Measurements from ENCODE around the gene PSMD9.
"Not testable (repeated sequence)": the region's sequence is repeated elsewhere in the genome, so short reads cannot be mapped to it uniquely, and the experiment has no call there.

DNA sequence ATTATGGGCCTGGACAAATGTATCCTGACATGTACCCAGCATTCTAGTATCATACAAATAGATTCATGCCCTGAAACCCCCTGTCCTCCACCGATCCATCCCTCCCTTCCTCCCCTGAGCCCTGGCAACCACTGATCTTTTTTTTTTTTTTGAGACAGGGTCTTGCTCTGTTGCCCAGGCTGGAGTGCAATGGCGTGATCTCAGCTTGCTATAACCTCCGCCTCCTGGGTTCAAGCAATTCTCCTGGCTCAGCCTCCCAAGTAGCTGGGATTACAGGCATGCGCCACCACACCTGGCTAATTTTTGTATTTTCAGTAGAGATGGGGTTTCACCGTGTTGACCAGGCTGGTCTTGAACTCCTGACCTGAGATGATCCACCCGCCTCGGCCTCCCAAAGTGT, 41.0 kb downstream of the PSMD9 start:
- not testable (repeated sequence) for TF ChIP-seq POLR2A (IDR thresholded peaks at IDR 0.05; ENCODE audit: low read length); GATA1 (IDR thresholded peaks at IDR 0.05; ENCODE audit: low read depth, low read length)

Measured in erythroblast (primary cell).